NB4 (cell line): ENCODE measurements around the gene MATN1.

Experiments
- POLR2A ChIP-seq: IDR thresholded peaks from 2 replicates; pipeline ENCODE4 v1.6.1; 2011; ENCODE audit warnings: mild to moderate bottlenecking; ENCODE audit not compliant: insufficient read length; ENCODE audit errors: extremely low read depth
- TF ChIP-seq, protein P1 (sequence below): IDR thresholded peaks from one replicate; pipeline ENCODE4 v1.5.1; 2012; ENCODE audit warnings: low read depth, low read length
- TF ChIP-seq, protein P2 (sequence below): IDR thresholded peaks from 2 replicates; pipeline ENCODE4 v1.6.1; 2011; ENCODE audit warnings: low read depth, low read length

DNA sequence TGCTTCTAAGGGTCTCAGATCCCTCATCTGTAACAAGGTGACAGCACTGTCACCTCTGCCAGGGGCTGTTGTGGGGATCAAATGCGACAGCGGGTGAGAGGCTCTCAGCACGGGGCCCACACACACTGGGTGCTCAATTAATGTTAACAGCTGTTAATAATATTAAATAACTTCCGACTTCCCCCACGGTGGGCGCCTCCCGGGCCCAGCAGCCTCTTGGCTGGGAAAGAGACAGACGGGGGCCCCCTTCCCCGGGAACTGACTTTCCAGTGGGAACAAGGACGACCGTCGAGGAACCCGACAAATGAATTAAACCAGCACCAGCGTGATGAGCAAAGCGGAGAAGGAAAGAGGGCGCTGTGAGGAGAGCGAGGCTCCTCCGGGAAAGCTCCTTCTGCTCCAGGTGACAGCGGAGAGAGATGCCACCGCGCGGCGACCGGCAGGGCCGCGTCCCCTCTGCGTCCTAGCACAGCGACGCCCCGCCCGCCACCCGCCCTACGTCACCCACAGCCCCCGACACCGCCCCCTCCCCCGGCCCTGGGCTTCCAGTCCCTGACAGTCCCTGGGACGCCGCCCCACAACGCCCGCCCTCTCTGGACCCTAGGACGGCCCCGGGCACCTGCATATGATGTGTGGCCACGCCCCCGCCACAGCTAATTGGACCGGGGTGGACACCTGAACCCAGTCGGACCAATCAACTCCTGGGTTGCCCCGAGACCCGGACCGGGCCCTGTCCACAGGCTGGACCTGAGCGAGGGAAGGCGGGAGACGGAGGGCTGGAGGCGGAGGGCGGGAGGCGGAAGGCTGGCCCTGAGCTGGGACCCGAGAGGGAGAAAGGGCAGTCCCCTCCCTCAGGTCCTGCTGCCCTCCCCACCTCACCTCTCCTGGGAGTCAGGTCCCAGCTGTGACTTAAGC lies 38.2 kb downstream of the MATN1 start:
- TF ChIP-seq, protein P1, sequence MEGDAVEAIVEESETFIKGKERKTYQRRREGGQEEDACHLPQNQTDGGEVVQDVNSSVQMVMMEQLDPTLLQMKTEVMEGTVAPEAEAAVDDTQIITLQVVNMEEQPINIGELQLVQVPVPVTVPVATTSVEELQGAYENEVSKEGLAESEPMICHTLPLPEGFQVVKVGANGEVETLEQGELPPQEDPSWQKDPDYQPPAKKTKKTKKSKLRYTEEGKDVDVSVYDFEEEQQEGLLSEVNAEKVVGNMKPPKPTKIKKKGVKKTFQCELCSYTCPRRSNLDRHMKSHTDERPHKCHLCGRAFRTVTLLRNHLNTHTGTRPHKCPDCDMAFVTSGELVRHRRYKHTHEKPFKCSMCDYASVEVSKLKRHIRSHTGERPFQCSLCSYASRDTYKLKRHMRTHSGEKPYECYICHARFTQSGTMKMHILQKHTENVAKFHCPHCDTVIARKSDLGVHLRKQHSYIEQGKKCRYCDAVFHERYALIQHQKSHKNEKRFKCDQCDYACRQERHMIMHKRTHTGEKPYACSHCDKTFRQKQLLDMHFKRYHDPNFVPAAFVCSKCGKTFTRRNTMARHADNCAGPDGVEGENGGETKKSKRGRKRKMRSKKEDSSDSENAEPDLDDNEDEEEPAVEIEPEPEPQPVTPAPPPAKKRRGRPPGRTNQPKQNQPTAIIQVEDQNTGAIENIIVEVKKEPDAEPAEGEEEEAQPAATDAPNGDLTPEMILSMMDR, result no peak
- TF ChIP-seq, protein P2, sequence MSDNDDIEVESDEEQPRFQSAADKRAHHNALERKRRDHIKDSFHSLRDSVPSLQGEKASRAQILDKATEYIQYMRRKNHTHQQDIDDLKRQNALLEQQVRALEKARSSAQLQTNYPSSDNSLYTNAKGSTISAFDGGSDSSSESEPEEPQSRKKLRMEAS, result no peak
- TF ChIP-seq POLR2A, result no peak
